Middle frontal gyrus (tissue), 1 donor: ENCODE measurements around the gene ADAM23.
"Not testable (repeated sequence)": the region's sequence is repeated elsewhere in the genome, so short reads cannot be mapped to it uniquely, and the experiment has no call there.

Experiments used
- DNase-seq: peaks from one replicate; pipeline ENCODE4 v3.0.0-alpha.2; 2015; ENCODE audit warnings: low spot score; ENCODE audit errors: extremely low spot score

ADAM23 gene, protein sequence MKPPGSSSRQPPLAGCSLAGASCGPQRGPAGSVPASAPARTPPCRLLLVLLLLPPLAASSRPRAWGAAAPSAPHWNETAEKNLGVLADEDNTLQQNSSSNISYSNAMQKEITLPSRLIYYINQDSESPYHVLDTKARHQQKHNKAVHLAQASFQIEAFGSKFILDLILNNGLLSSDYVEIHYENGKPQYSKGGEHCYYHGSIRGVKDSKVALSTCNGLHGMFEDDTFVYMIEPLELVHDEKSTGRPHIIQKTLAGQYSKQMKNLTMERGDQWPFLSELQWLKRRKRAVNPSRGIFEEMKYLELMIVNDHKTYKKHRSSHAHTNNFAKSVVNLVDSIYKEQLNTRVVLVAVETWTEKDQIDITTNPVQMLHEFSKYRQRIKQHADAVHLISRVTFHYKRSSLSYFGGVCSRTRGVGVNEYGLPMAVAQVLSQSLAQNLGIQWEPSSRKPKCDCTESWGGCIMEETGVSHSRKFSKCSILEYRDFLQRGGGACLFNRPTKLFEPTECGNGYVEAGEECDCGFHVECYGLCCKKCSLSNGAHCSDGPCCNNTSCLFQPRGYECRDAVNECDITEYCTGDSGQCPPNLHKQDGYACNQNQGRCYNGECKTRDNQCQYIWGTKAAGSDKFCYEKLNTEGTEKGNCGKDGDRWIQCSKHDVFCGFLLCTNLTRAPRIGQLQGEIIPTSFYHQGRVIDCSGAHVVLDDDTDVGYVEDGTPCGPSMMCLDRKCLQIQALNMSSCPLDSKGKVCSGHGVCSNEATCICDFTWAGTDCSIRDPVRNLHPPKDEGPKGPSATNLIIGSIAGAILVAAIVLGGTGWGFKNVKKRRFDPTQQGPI

DNA sequence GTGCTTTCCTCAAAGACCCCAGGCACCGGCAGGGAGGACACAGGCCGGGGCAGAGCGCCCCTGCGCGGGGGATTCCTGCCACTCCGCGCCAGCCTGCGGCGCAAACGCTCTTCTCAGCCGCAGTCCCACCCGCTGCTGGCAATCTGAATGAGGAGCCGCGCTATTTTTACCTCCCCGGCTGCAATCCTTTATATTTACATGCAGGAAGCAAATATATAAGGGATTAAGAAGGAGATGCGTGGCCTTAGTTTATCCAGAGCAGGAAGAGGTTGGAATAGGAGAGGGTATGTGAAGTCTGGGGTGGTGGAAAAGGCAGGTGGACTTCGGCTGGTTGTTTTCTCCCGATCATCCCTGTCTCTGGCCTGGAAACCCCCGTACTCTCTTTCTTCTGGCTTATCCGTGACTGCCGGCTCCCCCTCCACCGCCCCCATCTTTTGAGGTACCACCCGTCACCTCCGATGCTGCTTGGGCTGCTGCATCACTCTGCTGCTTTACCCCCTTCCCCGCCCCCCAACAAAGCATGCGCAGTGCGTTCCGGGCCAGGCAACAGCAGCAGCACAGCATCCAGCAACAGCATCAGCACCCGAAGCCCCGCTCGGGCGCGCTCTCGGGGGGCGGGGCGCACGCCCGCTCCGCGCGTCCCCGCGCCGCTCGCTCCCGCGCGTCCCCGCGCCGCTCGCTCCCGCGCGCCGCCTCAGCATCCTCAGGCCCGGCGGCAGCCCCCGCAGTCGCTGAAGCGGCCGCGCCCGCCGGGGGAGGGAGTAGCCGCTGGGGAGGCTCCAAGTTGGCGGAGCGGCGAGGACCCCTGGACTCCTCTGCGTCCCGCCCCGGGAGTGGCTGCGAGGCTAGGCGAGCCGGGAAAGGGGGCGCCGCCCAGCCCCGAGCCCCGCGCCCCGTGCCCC is at the start of gene ADAM23:
Gene ADAM23, plus strand, starts transcription at position 700 of the 902 bp plus-strand sequence. CDS start 335 bp downstream, outside the sequence.
- peak; percentile 68 for DNase-seq

- no peak for DNase-seq
Observed at GRCh38 chr2:206396211-206396610, 47.1 kb upstream of the ADAM23 start.

DNA sequence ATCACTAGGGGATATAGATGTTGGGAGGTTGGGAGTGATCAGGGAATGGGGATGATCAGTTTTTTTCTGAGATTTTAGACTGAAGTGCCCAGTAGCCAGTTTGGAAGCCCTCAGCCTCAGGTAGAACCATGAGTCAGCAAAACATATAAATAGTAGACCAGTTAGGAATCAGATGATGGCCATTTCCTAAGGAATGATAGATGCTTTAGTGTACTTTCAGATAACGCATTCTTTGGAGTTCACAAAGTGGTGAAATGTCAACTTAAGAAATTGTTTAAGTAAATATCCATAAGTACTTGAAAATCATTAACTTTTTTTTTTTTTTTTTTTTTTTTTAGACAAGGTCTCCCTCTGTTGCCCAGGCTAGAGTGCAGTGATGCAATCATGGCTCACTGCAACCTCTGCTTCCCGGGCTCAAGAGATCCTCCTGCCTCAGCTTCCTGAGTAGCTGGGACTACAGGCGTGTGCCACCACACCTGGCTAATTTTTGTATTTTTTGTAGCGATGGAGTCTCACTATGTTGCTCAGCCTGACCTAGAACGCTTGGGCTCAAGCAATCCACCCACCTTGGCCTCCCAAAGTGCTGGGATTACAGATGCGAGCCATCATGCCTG is 40.3 kb upstream of the ADAM23 start:
- not testable (repeated sequence) for DNase-seq

GRCh38 chr2:206408323-206409320 is 34.7 kb upstream of the ADAM23 start:
- DNase-seq, result no peak

DNA sequence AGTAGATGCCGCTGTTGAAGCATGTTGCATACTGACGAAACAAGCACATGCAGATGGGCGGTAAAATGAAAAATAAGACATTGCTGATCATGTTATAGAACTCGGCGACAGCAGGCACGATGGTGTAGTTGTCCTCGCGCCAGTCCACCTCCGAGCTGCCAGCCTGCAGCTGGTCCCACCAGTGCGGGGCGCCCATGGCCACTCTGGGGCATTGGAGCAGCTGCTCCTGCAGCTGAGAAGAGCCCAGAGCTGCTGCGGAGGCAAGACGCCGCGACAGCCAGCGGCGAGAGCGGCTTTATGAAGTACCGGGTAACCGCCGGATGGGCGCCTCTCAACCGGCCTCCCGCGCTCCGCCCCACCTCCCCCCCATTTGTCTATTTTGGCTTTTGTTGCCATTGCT is 32.6 kb upstream of the ADAM23 start:
- DNase-seq, result no peak

GRCh38 chr2:206415618-206416243 is 27.6 kb upstream of the ADAM23 start:
- DNase-seq, result no peak

- DNase-seq, result no peak
Observed at GRCh38 chr2:206418968-206419367, 24.4 kb upstream of the ADAM23 start.

- DNase-seq, result no peak
Observed at GRCh38 chr2:206420721-206421120, 22.6 kb upstream of the ADAM23 start.

DNA sequence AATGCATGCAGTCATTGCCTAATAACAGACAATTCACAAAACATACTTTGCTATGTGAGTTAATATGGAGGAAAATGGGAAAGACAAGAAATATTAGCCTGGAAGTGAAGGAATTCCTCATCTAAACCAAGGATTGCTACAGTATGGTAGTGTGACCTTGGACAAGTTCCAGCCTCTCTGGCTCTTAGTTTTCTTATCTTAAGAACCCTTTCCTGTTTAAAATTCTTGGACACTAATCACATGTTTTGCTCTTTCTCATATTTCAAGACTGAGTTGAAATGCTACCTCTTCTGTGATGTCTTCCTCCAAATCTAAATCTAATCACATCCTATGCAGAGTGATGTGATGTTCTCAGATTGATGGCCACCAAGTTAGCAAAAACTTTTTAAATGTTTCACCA is 20.8 kb upstream of the ADAM23 start:
- no peak for DNase-seq

- DNase-seq, result no peak
Observed at GRCh38 chr2:206423147-206423546, 20.2 kb upstream of the ADAM23 start.

- no peak for DNase-seq
Observed at GRCh38 chr2:206424134-206424533, 19.2 kb upstream of the ADAM23 start.

- DNase-seq, result no peak
Observed at GRCh38 chr2:206428783-206429182, 14.5 kb upstream of the ADAM23 start.

GRCh38 chr2:206430452-206430851 is 12.9 kb upstream of the ADAM23 start:
- no peak for DNase-seq

- DNase-seq, result no peak
Observed at GRCh38 chr2:206431439-206431838, 11.9 kb upstream of the ADAM23 start.

DNA sequence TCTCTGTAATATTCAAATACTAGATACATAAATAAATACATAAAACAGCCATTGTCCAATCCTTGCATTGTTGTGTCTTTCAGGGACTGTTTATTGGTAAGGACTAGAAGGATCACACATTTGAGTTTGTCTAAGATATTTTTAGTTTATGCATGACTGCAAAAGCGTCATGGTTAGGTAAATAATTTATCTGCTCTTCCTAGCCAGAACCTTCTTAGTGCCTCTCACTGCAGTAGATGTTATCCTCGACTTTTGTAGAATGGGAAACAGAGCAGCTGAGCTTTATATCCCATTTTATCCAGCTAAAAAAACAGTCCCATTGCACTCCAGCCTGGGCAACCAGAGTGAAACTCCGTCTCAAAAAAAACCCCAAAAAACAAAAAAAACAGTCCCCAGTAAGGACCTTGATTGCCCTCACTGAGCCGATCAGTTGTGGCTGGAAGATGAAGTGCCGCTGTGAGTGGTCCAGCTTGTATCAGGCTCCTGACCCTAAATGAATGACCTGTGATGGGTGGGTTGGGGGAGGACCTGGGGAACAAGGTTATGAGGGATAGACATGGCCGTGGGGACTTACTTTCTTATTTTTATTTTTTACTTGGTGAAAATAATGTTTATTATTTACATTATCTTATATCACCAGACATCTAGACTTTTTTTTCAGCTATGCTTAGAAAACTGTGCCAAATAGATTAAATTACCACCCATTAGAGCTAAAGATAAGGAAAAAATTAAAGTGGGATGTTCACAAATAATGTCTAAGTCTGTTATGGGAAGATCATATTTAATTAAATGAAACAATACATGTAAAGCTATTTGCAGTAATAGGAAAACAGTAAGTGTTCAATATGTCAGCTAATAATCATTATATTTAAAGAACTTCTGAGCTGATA is 10.9 kb upstream of the ADAM23 start:
- DNase-seq, result no peak

- no peak for DNase-seq
Observed at GRCh38 chr2:206433190-206433589, 10.1 kb upstream of the ADAM23 start.

DNA sequence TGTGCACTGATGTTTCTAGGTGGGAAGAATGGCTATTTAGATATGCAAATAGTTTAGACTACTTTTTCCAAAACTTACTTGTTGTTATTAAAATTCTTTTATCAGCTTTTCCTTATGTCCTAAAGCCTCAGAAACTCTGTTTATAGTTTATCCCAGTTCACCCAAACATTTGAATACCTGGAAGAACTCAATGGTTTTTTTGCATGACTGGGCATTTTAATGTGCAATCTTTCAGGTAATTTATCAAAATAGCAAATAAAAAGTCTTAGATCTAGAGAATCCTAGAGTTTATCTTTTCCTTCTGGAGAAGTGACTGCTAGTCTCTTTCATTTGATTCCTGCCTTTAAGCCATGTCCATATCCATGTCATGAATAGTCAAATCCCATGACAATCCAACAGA is 9.6 kb upstream of the ADAM23 start:
- DNase-seq, result no peak

DNA sequence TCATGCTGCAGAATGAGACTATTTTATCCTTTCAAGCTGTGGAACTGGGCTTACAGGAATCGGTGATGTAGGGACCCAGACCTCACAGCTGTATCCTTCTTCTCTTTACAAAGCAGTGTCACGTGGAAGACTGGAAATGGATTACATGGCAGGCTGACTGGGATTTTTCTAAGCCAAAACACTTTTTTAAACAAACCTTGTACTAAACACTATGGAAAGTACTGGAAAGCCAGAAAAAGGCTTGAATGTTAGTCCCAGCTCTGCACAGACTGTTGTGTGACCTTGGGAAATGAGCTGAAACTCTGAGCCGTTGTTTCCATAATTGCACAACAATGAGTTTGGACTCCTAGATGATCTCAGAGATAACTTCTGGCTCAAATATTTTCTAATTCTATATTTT is 7.6 kb upstream of the ADAM23 start:
- DNase-seq, result no peak
